UCSD-AML1 (cell line): Measurements from ENCODE around the gene GNS.

Source experiments
- DNase-seq: peaks from one replicate; lab custom pipeline; 2025; ENCODE audit not compliant: unreplicated experiment; lab: John Stamatoyannopoulos, UW

The GNS gene

GRCh38 chr12:64739778-64740177 lies 19.4 kb downstream of the GNS start:
- no peak for DNase-seq

GRCh38 chr12:64737539-64737938 lies 21.7 kb downstream of the GNS start:
- DNase-seq = no peak

GRCh38 chr12:64736771-64737170 lies 22.4 kb downstream of the GNS start:
- no peak for DNase-seq

GRCh38 chr12:64735442-64735841 lies 23.8 kb downstream of the GNS start:
- DNase-seq = no peak

GRCh38 chr12:64733857-64734256 lies 25.3 kb downstream of the GNS start:
- no peak for DNase-seq

- no peak for DNase-seq
These were observed 27.5 kb downstream of the GNS start for GRCh38 chr12:64731683-64732082.

- no peak for DNase-seq
These were observed 28.6 kb downstream of the GNS start for GRCh38 chr12:64730588-64730969.

- no peak for DNase-seq
These were observed 29.2 kb downstream of the GNS start for GRCh38 chr12:64729909-64730587.

GRCh38 chr12:64724201-64724745 lies 34.9 kb downstream of the GNS start:
- DNase-seq = no peak

- no peak for DNase-seq
These were observed 35.6 kb downstream of the GNS start for GRCh38 chr12:64723630-64724029.

GRCh38 chr12:64722835-64723234 lies 36.4 kb downstream of the GNS start:
- no peak for DNase-seq

GRCh38 chr12:64720884-64721283 lies 38.3 kb downstream of the GNS start:
- DNase-seq = no peak

GRCh38 chr12:64718649-64719048 lies 40.6 kb downstream of the GNS start:
- no peak for DNase-seq

GRCh38 chr12:64716839-64717455 lies 42.3 kb downstream of the GNS start:
- DNase-seq = no peak

GRCh38 chr12:64716371-64716770 lies 42.8 kb downstream of the GNS start:
- DNase-seq = no peak

- DNase-seq = no peak
These were observed 44.6 kb downstream of the GNS start for GRCh38 chr12:64714551-64714968.

GRCh38 chr12:64713376-64713775 lies 45.8 kb downstream of the GNS start:
- DNase-seq = no peak

GRCh38 chr12:64709429-64709828 lies 49.8 kb downstream of the GNS start:
- no peak for DNase-seq

GRCh38 chr12:64707926-64708325 lies 51.3 kb downstream of the GNS start:
- no peak for DNase-seq

GRCh38 chr12:64707362-64707761 lies 51.8 kb downstream of the GNS start:
- no peak for DNase-seq

- no peak for DNase-seq
These were observed 52.3 kb downstream of the GNS start for GRCh38 chr12:64706857-64707256.

GRCh38 chr12:64706306-64706705 lies 52.9 kb downstream of the GNS start:
- peak; percentile 20 for DNase-seq

GRCh38 chr12:64701283-64701682 lies 57.9 kb downstream of the GNS start:
- no peak for DNase-seq
